Measurements from ENCODE around the gene MIA.
A peak's percentile ranks its signal among the peaks of the same experiment; 100 is the strongest.

MIA gene

GRCh38 chr19:40802300-40803169 lies 27.2 kb downstream of the MIA start:
- TF ChIP-seq, protein P1, sequence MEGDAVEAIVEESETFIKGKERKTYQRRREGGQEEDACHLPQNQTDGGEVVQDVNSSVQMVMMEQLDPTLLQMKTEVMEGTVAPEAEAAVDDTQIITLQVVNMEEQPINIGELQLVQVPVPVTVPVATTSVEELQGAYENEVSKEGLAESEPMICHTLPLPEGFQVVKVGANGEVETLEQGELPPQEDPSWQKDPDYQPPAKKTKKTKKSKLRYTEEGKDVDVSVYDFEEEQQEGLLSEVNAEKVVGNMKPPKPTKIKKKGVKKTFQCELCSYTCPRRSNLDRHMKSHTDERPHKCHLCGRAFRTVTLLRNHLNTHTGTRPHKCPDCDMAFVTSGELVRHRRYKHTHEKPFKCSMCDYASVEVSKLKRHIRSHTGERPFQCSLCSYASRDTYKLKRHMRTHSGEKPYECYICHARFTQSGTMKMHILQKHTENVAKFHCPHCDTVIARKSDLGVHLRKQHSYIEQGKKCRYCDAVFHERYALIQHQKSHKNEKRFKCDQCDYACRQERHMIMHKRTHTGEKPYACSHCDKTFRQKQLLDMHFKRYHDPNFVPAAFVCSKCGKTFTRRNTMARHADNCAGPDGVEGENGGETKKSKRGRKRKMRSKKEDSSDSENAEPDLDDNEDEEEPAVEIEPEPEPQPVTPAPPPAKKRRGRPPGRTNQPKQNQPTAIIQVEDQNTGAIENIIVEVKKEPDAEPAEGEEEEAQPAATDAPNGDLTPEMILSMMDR (IDR thresholded peaks at IDR 0.05; ENCODE audit: insufficient read depth, missing control alignments) = no peak
- FAIRE-seq (no peak), DNase-seq (ENCODE audit: insufficient read length, low spot score) (no peak)

GRCh38 chr19:40803170-40803856 lies 28.0 kb downstream of the MIA start:
- no peak for FAIRE-seq
- TF ChIP-seq, protein P1 (IDR thresholded peaks at IDR 0.05; ENCODE audit: insufficient read depth, missing control alignments) = no peak
- no peak for DNase-seq (ENCODE audit: insufficient read length, low spot score)

DNA sequence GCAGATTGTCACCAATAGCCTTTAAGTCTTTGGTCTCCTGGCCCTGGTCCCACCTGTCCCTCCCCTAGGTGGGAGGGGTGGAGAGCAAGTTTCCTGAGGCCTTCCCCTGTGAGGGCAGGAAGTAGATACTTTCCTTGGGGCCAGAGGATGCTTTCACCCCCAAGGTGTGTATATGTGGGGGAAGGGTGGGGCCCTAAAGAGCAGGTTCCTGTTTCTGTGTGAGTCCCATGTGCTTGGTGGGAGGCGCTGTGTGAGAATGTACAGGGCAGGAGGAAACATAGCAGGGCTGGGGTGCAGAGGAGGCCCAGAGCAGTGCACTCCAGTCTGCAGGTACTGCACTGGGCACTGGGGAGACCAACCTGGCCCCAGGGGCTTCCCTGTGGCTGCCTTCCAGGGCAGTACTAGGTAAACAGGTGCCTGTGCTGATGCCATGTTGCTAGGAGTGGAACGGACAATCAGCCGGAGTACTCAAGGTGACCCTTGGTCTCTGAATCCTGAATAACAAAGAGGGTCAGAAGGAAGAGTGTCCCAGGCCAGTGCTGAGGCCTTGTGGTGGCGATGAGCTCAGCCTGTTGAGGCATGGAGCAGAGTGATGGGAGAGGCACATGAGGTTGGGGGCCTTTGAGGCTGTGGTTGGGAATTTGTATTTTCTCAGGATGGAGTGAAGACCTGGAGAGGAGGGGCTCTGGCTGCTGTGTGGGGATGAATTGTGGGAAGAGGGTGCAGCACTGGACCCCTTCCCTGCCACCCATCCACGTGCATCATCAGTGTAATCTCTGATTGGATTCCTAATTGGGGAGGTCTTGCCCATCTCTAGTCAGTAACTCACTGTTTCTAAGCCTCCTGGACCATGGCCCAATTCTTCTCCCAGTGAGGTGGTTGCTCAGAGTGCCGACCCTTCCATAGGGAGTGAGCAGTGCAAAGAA lies 28.8 kb downstream of the MIA start:
- FAIRE-seq (no peak), DNase-seq (ENCODE audit: insufficient read length, low spot score) (no peak)
- TF ChIP-seq, protein P1 (IDR thresholded peaks at IDR 0.05; ENCODE audit: insufficient read depth, missing control alignments) = no peak

- FAIRE-seq (no peak), DNase-seq (ENCODE audit: insufficient read length, low spot score) (no peak)
- TF ChIP-seq, protein P1 (IDR thresholded peaks at IDR 0.05; ENCODE audit: insufficient read depth, missing control alignments) = no peak
Observed at GRCh38 chr19:40804783-40805242, 29.5 kb downstream of the MIA start.

DNA sequence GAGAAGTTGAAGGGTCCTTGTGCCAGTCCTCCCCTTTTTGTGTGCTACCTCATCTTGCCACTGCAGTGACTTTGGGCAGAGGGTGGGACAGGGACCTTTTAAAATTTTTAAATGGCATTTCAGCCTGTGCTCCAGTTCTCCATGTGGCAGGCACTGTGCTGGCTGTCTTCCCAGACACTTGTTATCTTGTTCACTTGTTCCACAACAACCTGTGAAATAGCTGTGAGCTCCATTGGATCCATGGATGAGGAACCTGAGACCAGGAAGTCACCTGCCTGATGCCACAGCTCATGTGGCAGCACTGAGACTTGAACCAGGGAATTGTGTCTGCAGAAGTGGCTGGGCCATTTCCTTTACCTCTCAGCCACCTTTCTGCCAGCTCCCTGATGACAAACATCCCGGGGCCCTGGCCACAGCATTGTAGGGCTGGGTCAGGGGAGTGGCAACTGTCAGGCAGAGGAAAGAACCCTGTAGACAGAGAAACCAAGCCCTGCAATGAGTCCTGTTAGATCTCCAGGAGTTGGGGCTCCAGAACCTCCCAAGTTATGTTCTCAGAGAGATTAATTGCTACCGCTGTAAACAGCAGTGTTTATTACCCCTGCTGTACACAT lies 30.0 kb downstream of the MIA start:
- TF ChIP-seq, protein P1 (IDR thresholded peaks at IDR 0.05; ENCODE audit: insufficient read depth, missing control alignments) = no peak
- FAIRE-seq = no peak
- DNase-seq (ENCODE audit: insufficient read length, low spot score) = no peak

DNA sequence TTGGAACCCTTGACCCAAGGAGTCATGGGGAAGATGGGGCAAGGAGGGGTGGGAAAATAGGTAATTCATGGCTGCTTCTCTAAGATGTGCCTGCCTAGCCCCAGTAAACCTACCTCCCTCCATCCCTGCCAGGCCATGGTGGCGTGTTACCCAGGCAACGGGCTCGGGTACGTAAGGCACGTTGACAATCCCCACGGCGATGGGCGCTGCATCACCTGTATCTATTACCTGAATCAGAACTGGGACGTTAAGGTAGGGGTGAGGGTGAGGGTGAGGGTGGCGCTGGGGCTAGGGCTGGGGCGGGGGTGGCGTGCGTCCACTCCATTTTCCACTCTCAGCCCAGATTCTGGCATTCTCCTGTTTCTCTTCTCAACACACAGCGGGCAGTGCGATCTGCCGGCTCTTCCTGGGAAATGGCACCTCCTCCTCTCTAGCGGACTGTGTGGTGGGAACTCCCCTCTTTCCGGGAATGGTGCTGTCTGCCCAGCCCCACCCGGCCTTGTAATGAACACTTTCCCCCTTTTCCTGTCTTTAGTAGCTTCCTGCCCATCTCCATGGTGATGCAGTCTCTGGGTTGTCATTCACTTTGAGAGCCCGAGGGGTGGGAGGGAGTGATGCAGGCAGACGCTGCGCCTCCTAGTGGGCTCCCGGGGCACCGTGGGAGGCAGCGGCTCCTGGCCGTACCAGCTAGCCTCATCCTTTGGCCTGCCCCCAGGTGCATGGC lies 31.3 kb downstream of the MIA start:
- TF ChIP-seq, protein P1 (IDR thresholded peaks at IDR 0.05; ENCODE audit: insufficient read depth, missing control alignments) = peak; percentile 39
- DNase-seq (ENCODE audit: insufficient read length, low spot score) (peak; percentile 70), FAIRE-seq (no peak)

All from D721Med (cell line).